Loucy (cell line): ENCODE data around the gene NSD2.

Source experiments
- CTCF ChIP-seq: fragments of 200-600 bp; sonication (generic); conservative IDR thresholded peaks from 2 replicates; pipeline ENCODE4 v1.5.1; 2014; ENCODE audit warnings: mild to moderate bottlenecking, antibody characterized with exemption, low read length
- EZH2phosphoT487 ChIP-seq: fragments of 200-600 bp; IDR thresholded peaks from 2 replicates; pipeline ENCODE4 v1.6.1; 2018; ENCODE audit warnings: antibody characterized with exemption, mild to moderate bottlenecking, moderate library complexity, borderline replicate concordance

GRCh38 chr4:1839282-1839681 lies 31.9 kb upstream of the NSD2 start:
- TF ChIP-seq CTCF = no peak
- TF ChIP-seq EZH2phosphoT487 = no peak
